ENCODE results near the gene AQP9. TPM values are rescaled to one million over a fixed set of nuclear protein-coding genes. Genes with fewer than 3 reads are reported as not detected.

Gene AQP9
- total and polyA plus RNA-seq, 11 donors: 0.11 to 17.7 (median 0.96) TPM

DNA sequence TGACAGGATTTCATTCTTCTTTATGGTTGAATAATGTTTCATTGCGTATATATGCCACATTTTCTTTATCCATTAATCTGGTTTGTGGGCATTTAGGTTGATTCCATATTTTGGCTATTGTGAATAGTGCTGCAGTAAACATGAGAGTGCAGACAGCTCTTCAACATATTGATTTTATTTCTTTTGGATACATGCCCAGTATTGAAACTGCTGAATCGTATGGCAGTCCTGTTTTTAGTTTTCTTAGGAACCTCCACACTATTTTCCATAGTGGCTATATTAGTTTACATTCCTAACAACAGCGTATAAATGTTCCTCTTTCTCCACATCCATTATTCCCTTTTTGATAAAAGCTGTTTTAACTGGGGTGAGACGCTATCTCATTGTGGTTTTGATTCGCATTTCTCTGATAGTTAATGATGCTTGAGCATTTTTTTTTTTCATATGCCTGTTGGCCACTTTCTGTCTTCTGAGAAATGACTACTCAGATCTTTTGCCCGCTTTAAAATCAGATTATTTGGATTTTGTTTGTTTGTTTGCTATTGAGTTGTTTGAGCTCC, 21.7 kb downstream of the AQP9 start:
- TF ChIP-seq, protein P1, sequence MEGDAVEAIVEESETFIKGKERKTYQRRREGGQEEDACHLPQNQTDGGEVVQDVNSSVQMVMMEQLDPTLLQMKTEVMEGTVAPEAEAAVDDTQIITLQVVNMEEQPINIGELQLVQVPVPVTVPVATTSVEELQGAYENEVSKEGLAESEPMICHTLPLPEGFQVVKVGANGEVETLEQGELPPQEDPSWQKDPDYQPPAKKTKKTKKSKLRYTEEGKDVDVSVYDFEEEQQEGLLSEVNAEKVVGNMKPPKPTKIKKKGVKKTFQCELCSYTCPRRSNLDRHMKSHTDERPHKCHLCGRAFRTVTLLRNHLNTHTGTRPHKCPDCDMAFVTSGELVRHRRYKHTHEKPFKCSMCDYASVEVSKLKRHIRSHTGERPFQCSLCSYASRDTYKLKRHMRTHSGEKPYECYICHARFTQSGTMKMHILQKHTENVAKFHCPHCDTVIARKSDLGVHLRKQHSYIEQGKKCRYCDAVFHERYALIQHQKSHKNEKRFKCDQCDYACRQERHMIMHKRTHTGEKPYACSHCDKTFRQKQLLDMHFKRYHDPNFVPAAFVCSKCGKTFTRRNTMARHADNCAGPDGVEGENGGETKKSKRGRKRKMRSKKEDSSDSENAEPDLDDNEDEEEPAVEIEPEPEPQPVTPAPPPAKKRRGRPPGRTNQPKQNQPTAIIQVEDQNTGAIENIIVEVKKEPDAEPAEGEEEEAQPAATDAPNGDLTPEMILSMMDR (IDR thresholded peaks at IDR 0.05): no peak
- no peak for TF ChIP-seq POLR2A (IDR thresholded peaks at IDR 0.05)
- Histone ChIP-seq H3K27me3 (peaks cover 0 to 4% (median 0%) of the 10 kb centered on the region in 9 donors), H3K4me1 (peaks cover 0 to 2% (median 0%) of the 10 kb centered on the region in 12 donors), H3K9me3 (no peaks in the 10 kb centered on the region), H3K36me3 (no peaks in the 10 kb centered on the region), H3K27ac (no peak overlapping the region), H3K4me3 (no peak overlapping the region)
- ATAC-seq: no peak
- intact Hi-C loops (cut with DNase I): no loop called here
- WGBS, 4 donors: 78 to 87% (median 85%) methylated on average over 6 of the region's 6 CpGs
- DNase-seq: no peak

DNA sequence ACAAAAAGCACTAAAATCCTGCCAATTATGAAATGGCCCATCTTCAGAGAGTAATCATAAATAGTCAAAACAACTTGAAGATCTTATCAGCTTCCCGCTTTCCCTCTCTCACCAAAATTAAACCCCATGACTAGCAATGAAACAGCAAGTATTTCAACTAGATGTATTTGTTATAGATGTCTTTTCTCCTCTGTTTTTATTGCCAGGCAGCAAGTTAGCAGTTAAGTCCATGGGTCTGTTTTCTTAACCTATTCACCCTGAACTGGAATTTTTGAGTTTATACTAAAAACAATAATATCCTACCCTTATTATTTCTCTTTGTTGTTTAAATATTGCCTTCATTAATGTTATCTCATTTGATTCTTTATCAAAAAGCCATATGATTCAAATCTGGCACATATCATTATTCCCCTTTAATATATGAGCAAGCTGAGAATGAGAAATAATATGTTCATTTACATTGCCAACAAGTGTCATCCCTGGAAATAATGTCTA, 23.3 kb downstream of the AQP9 start:
- Histone ChIP-seq H3K27ac (no peak overlapping the region), H3K4me3 (no peak overlapping the region), H3K27me3 (peaks cover 0 to 4% (median 0%) of the 10 kb centered on the region in 9 donors), H3K36me3 (no peaks in the 10 kb centered on the region), H3K4me1 (peaks cover 0 to 8% (median 2%) of the 10 kb centered on the region in 12 donors), H3K9me3 (no peaks in the 10 kb centered on the region)
- WGBS, 4 donors: 78 to 87% (median 83%) methylated on average over 1 of the region's 1 CpG
- no peak for DNase-seq
- ATAC-seq: no peak
- no peak for TF ChIP-seq POLR2A (IDR thresholded peaks at IDR 0.05)
- TF ChIP-seq, protein P1 (IDR thresholded peaks at IDR 0.05): no peak
- intact Hi-C loops (cut with DNase I): no loop called here

DNA sequence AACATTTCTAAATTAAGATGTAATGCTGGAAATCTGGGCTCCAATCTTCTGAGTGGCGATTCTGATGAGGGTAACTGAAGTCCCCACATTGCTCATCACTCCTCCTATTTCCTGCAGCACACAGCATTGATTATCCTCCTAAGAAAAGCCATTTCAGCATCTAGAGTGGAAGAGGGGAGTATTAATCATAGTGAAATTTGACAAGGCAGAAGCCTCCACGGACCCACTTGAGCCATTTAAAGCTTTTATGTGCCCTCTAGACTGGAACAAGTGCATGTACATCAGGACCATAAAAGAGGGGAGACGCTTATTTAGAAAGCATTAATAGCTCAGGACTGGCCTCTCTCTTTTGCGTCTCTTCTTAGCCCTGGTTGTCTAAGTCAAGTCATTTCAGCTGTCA, 25.8 kb downstream of the AQP9 start:
- DNase-seq (no peak), ATAC-seq (no peak)
- Histone ChIP-seq H3K4me3 (no peak overlapping the region), H3K36me3 (no peaks in the 10 kb centered on the region), H3K9me3 (no peaks in the 10 kb centered on the region), H3K4me1 (peaks cover 0 to 9% (median 2%) of the 10 kb centered on the region in 12 donors), H3K27me3 (peaks cover 0 to 4% (median 0%) of the 10 kb centered on the region in 9 donors), H3K27ac (no peak overlapping the region)
- no peak for TF ChIP-seq POLR2A (IDR thresholded peaks at IDR 0.05)
- TF ChIP-seq, protein P1 (IDR thresholded peaks at IDR 0.05): no peak
- intact Hi-C loops (cut with DNase I): no loop called here
- 82 to 87% (median 85%) methylated on average over 4 of the region's 4 CpGs for WGBS, 4 donors

DNA sequence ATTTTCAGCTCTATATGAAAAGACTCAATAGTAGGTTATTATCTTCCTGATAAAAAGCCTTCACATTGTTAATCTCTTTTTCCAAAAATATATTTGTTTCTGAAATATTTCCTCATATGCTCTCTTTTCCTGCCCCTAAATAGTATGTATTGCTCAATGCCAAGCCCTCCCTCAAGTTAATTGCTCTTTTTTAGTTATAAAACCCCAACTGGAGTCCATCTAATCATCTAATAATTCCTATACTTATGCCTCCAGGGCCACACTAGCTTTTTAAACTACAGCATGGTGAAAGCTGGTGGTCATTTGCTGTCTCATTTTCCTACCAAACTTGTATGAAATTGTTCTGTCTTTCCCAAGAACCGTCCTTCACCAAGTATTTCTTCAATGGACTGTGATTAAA, 26.7 kb downstream of the AQP9 start:
- WGBS, 4 donors: 89 to 94% (median 93%) methylated on average over 1 of the region's 1 CpG

More for the DNA sequence above, 26.7 kb downstream of the AQP9 start:
- H3K27ac ChIP-seq: no peak overlapping the region
- intact Hi-C loops (cut with DNase I): no loop called here
- no peak for ATAC-seq
- no peaks in the 10 kb centered on the region for H3K36me3 ChIP-seq
- H3K4me3 ChIP-seq: no peak overlapping the region
- H3K27me3 ChIP-seq: peaks cover 0 to 4% (median 0%) of the 10 kb centered on the region in 9 donors
- H3K9me3 ChIP-seq: no peaks in the 10 kb centered on the region
- peaks cover 0 to 9% (median 2%) of the 10 kb centered on the region in 12 donors for H3K4me1 ChIP-seq
- TF ChIP-seq, protein P1 (IDR thresholded peaks at IDR 0.05): no peak
- TF ChIP-seq POLR2A (IDR thresholded peaks at IDR 0.05): no peak
- DNase-seq: no peak
